GM12873 (cell line): ENCODE results near the gene AGER.

Experiments used
- CTCF ChIP-seq: IDR thresholded peaks from 2 replicates; pipeline ENCODE4 v1.5.1; 2012; ENCODE audit warnings: low read depth, mild to moderate bottlenecking, moderate library complexity, low read length, control low read depth; ENCODE audit not compliant: insufficient read depth; ENCODE audit errors: missing control alignments

Gene AGER

DNA sequence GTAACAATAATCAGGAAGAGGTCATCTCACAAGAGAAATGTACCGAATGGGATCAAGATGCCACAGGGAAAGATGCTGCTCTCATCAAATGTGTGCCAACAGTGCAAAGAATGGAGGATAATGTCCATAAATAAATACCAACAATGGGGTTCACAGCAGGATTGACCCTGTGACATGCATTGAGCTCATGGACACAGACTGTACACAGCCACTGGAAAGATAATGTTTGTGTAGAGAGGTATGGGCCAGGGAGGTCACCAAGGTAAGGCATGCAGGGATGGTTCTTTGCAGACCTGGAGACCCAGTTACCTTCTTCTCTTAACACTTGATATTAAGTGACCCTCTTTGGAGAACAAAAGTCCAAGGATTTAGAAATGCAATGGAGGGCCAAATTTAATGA, 9.6 kb downstream of the AGER start:
- no peak for TF ChIP-seq CTCF

- TF ChIP-seq CTCF, result no peak
Observed at GRCh38 chr6:32173051-32173727, 10.9 kb downstream of the AGER start.

DNA sequence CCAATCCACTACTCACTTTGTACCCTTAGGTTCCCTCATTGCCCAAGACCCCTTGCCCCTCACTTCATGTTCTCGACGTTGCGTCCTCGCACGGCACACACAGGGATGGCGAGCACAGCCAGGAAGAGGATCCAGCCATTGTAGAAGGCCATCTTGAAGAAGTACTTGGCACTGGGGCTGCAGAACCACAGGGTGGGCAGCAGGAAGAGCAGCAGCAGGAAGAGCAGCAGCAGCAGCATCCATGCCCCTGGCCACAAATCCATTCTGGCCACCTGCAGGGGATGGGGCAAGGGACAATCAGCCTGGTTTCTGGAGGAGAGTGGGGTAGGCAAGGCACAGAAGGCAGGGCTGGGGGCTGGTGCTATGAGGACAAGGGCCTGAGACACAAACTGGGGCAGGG, 12.8 kb downstream of the AGER start:
- no peak for TF ChIP-seq CTCF

DNA sequence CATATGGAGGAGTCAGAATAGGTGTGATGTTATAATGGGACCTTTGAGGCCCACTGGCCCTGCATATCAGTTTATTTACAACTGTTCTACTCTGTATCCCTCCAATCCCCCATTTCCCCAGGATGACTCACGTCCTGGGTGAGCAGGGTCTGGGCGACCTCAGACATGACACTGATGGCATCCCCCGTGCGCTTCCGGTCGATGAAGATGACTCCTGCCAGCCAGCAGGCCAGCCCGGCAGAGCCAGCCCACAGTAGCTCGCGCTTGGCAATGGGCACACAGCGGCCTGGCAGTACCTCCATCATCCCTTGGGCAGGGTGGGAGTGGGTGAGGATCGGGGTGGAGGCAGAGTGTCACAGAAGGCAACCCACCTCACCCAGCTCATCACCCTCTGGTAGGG, 13.8 kb downstream of the AGER start:
- no peak for TF ChIP-seq CTCF

DNA sequence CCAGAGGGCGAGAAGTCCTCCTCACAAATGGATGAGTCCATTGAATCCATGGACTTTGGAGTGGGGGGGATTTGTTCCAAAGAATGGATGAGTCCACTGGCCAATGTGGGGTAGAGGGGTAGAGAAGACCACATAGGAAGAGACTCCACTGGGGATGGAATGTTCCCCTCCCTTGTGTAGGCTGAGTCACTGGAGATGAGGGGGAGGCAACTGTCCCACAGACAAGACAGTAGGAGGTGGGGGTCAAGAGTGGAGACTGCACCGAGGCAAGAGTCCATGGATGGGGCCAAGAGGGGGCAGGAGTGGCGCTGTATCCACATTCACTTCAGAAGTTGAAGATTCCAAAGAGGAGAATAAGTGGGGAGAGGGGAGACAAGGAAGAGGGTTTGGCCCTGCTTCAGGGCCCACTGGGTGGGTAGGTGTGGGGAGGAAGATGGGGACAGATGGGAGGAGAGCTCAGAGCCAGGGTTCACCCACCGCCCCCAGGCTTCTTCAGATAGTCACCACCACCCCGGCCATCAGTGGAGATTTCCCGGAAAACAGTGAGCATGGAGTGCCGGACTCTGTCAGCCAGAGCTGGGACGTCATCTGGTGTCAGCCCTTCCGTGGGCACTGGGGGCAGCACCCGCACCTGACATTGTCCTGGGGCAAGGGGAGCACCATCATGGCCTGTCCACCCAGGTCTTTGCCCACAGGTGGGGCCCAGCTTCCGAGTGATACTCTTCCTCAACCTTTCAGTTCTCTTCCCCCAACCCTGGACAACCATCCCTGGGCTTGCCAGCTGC, 15.1 kb downstream of the AGER start:
- no peak for TF ChIP-seq CTCF

GRCh38 chr6:32168350-32168749, 15.7 kb downstream of the AGER start:
- no peak for TF ChIP-seq CTCF

GRCh38 chr6:32167761-32168262, 16.2 kb downstream of the AGER start:
- no peak for TF ChIP-seq CTCF
